ENCODE data around the gene AGAP1.
"Not testable (repeated sequence)": the region's sequence is repeated elsewhere in the genome, so short reads cannot be mapped to it uniquely, and the experiment has no call there.

Gene AGAP1

GRCh38 chr2:236124182-236124893 lies 630.5 kb downstream of the AGAP1 start:
- DNase-seq (ENCODE audit: low read depth in 2 of 2), result no peak

- no peak for DNase-seq (ENCODE audit: low read depth in 2 of 2)
Measured at GRCh38 chr2:236125541-236125940, 631.7 kb downstream of the AGAP1 start.

GRCh38 chr2:236127010-236127409 lies 633.2 kb downstream of the AGAP1 start:
- no peak for DNase-seq (ENCODE audit: low read depth in 2 of 2)

GRCh38 chr2:236128321-236128720 lies 634.5 kb downstream of the AGAP1 start:
- DNase-seq (ENCODE audit: low read depth in 2 of 2), result no peak

GRCh38 chr2:236129935-236130334 lies 636.1 kb downstream of the AGAP1 start:
- DNase-seq (ENCODE audit: low read depth in 2 of 2), result no peak

- no peak for DNase-seq (ENCODE audit: low read depth in 2 of 2)
Measured at GRCh38 chr2:236130349-236130998, 636.6 kb downstream of the AGAP1 start.

- no peak for DNase-seq (ENCODE audit: low read depth in 2 of 2)
Measured at GRCh38 chr2:236131073-236131692, 637.3 kb downstream of the AGAP1 start.

- no peak for DNase-seq (ENCODE audit: low read depth in 2 of 2)
Measured at GRCh38 chr2:236133410-236134012, 639.7 kb downstream of the AGAP1 start.

- no peak for DNase-seq (ENCODE audit: low read depth in 2 of 2)
Measured at GRCh38 chr2:236136538-236136937, 642.7 kb downstream of the AGAP1 start.

GRCh38 chr2:236137066-236137465 lies 643.2 kb downstream of the AGAP1 start:
- DNase-seq (ENCODE audit: low read depth in 2 of 2), result no peak

- not testable (repeated sequence) for DNase-seq (ENCODE audit: low read depth in 2 of 2)
Measured at GRCh38 chr2:236141616-236142015, 647.8 kb downstream of the AGAP1 start.

GRCh38 chr2:236143811-236144210 lies 650.0 kb downstream of the AGAP1 start:
- no peak for DNase-seq (ENCODE audit: low read depth in 2 of 2)

GRCh38 chr2:236146436-236146835 lies 652.6 kb downstream of the AGAP1 start:
- no peak for DNase-seq (ENCODE audit: low read depth in 2 of 2)

- DNase-seq (ENCODE audit: low read depth in 2 of 2), result no peak
Measured at GRCh38 chr2:236155406-236155805, 661.6 kb downstream of the AGAP1 start.

GRCh38 chr2:236156095-236156859 lies 662.4 kb downstream of the AGAP1 start:
- no peak for DNase-seq (ENCODE audit: low read depth in 2 of 2)

GRCh38 chr2:236156860-236157194 lies 663.0 kb downstream of the AGAP1 start:
- DNase-seq (ENCODE audit: low read depth in 2 of 2), result no peak

GRCh38 chr2:236157366-236157765 lies 663.5 kb downstream of the AGAP1 start:
- DNase-seq (ENCODE audit: low read depth in 2 of 2), result no peak

- DNase-seq (ENCODE audit: low read depth in 2 of 2), result no peak
Measured at GRCh38 chr2:236157815-236158498, 664.1 kb downstream of the AGAP1 start.

- DNase-seq (ENCODE audit: low read depth in 2 of 2), result no peak
Measured at GRCh38 chr2:236158969-236159777, 665.3 kb downstream of the AGAP1 start.

- no peak for DNase-seq (ENCODE audit: low read depth in 2 of 2)
Measured at GRCh38 chr2:236159778-236160170, 665.9 kb downstream of the AGAP1 start.
